ENCODE measurements around the gene ZNF211.

The ZNF211 gene

DNA sequence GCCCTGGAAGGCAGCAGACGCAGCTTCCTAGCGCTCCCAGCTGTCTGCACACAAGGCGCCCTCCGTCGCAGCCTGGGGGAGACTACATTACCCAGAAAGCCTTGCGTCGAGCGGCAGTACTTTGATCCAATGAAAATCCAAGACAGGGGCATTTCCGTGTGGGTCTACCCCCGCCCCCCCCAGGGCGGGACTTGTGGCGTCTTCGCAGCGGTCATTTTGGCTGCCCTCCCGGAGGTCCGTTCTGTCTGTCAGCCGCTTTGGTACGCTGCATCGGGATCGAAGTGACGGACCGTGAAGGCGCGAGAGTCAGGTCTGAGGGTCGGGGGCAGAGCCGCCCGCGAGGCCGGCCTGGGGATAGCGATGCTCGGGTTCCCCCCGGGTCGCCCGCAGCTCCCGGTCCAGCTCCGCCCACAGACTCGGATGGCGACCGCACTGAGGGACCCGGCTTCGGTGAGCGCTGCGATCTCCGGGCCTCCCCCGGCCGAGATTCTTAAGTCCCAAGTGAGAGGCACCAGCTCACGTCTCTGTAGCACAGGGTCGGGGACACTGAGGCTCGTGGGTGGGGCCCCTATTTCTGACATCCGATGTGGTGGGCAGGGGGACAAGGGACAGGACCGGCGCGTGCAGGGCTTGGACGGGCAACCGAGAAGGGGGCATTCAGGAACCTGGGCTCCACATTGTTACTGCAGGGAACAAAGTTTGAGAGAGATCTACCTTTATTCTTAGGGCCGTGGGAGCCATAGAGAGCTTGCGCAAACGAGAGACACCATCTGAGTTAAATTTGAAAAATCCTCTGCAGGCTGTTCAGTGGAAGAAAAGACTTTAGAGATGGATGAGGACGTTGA is at the start of gene ZNF211:
Gene ZNF211, plus strand, starts transcription at position 182 of the 845 bp plus-strand sequence. Its CDS starts 179 bp downstream, at position 361.
- Histone ChIP-seq H3K9me3 (ENCODE audit: control insufficient read depth, low read length) (peaks cover 7% of the 10 kb centered on the region), H3K36me3 (ENCODE audit: control insufficient read depth, insufficient read depth, low read length) (no peaks in the 10 kb centered on the region), H3K4me3 (ENCODE audit: low read length) (peak within 1 kb of the TSS; percentile 26), H3K9ac (ENCODE audit: low read length) (peak within 1 kb of the TSS; percentile 78), H3K27me3 (ENCODE audit: control insufficient read depth, insufficient read depth, low read length) (no peaks in the 10 kb centered on the region), H3K4me1 (ENCODE audit: control insufficient read depth, insufficient read depth, low read length) (peaks cover 5% of the 10 kb centered on the region)

GRCh38 chr19:57583521-57584416 is 49.2 kb upstream of the ZNF211 start, which contains the start of gene ZIK1:
Gene ZIK1 (plus strand): TSS chr19:57584145. CDS start chr19:57584357, 212 bp downstream.
- Histone ChIP-seq H3K9ac (ENCODE audit: low read length) (peak within 1 kb of the TSS; percentile 42), H3K4me1 (ENCODE audit: control insufficient read depth, insufficient read depth, low read length) (peaks cover 6% of the 10 kb centered on the region), H3K4me3 (ENCODE audit: low read length) (peak within 1 kb of the TSS; percentile 40), H3K9me3 (ENCODE audit: control insufficient read depth, low read length) (no peaks in the 10 kb centered on the region), H3K27me3 (ENCODE audit: control insufficient read depth, insufficient read depth, low read length) (no peaks in the 10 kb centered on the region), H3K36me3 (ENCODE audit: control insufficient read depth, insufficient read depth, low read length) (no peaks in the 10 kb centered on the region)

DNA sequence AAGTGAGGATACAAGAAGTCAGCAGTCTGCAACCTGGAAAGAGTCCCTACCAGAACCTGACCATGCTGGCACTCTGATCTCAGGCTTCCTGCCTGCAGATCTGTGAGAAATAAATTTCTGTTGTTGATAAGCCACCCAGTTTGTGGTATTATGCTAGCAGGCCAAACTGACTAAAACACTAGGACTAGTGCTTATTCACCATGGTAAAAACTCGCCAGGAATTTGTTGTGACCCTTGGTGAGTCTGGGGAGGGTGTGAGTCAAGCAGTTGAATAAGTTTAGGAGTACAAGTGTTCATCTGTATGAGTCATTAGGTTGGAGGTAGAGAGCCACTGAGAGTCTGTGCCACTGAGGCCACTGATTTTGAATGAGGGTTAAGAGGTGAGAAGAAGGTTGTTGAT is 45.4 kb upstream of the ZNF211 start:
- Histone ChIP-seq H3K36me3 (ENCODE audit: control insufficient read depth, insufficient read depth, low read length) (no peaks in the 10 kb centered on the region), H3K4me1 (ENCODE audit: control insufficient read depth, insufficient read depth, low read length) (peaks cover 6% of the 10 kb centered on the region), H3K4me3 (ENCODE audit: low read length) (no peak overlapping the region), H3K27me3 (ENCODE audit: control insufficient read depth, insufficient read depth, low read length) (no peaks in the 10 kb centered on the region), H3K9ac (ENCODE audit: low read length) (no peak overlapping the region), H3K9me3 (ENCODE audit: control insufficient read depth, low read length) (peaks cover 13% of the 10 kb centered on the region)

- Histone ChIP-seq H3K4me3 (ENCODE audit: low read length) (peak overlapping the region; percentile 20), H3K9me3 (ENCODE audit: control insufficient read depth, low read length) (no peaks in the 10 kb centered on the region), H3K36me3 (ENCODE audit: control insufficient read depth, insufficient read depth, low read length) (no peaks in the 10 kb centered on the region), H3K4me1 (ENCODE audit: control insufficient read depth, insufficient read depth, low read length) (peaks cover 11% of the 10 kb centered on the region), H3K9ac (ENCODE audit: low read length) (peak overlapping the region; percentile 60), H3K27me3 (ENCODE audit: control insufficient read depth, insufficient read depth, low read length) (no peaks in the 10 kb centered on the region)
Observed at GRCh38 chr19:57599377-57599760, 33.6 kb upstream of the ZNF211 start.

- peak within 1 kb of the TSS; percentile 20 for H3K4me3 ChIP-seq (ENCODE audit: low read length)
- no peaks in the 10 kb centered on the region for H3K36me3 ChIP-seq (ENCODE audit: control insufficient read depth, insufficient read depth, low read length)
- peaks cover 11% of the 10 kb centered on the region for H3K4me1 ChIP-seq (ENCODE audit: control insufficient read depth, insufficient read depth, low read length)
- no peaks in the 10 kb centered on the region for H3K27me3 ChIP-seq (ENCODE audit: control insufficient read depth, insufficient read depth, low read length)
- H3K9ac ChIP-seq (ENCODE audit: low read length): peak within 1 kb of the TSS; percentile 60
- H3K9me3 ChIP-seq (ENCODE audit: control insufficient read depth, low read length): no peaks in the 10 kb centered on the region
Observed at GRCh38 chr19:57599761-57600383, 33.1 kb upstream of the ZNF211 start, which contains the start of gene ZNF530. Gene ZNF530 (plus strand): TSS chr19:57599885. CDS start chr19:57604346, 4,461 bp downstream.

DNA sequence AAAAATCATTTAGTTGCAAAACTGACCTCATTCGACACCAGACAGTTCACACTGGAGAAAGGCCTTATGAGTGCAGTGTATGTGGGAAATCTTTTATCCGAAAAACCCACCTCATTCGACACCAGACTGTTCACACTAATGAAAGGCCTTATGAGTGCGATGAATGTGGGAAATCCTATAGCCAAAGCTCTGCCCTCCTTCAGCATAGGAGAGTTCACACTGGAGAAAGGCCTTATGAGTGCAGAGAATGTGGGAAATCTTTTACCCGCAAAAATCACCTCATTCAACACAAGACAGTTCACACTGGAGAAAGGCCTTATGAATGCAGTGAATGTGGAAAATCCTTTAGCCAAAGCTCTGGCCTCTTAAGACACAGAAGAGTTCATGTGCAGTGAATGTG is 26.0 kb upstream of the ZNF211 start:
- Histone ChIP-seq H3K4me1 (ENCODE audit: control insufficient read depth, insufficient read depth, low read length) (no peaks in the 10 kb centered on the region), H3K4me3 (ENCODE audit: low read length) (no peak overlapping the region), H3K9ac (ENCODE audit: low read length) (no peak overlapping the region), H3K9me3 (ENCODE audit: control insufficient read depth, low read length) (no peaks in the 10 kb centered on the region), H3K27me3 (ENCODE audit: control insufficient read depth, insufficient read depth, low read length) (no peaks in the 10 kb centered on the region), H3K36me3 (ENCODE audit: control insufficient read depth, insufficient read depth, low read length) (no peaks in the 10 kb centered on the region)

- H3K9me3 ChIP-seq (ENCODE audit: control insufficient read depth, low read length): peaks cover 15% of the 10 kb centered on the region
- peaks cover 7% of the 10 kb centered on the region for H3K4me1 ChIP-seq (ENCODE audit: control insufficient read depth, insufficient read depth, low read length)
- H3K4me3 ChIP-seq (ENCODE audit: low read length): no peak overlapping the region
- H3K27me3 ChIP-seq (ENCODE audit: control insufficient read depth, insufficient read depth, low read length): no peaks in the 10 kb centered on the region
- H3K36me3 ChIP-seq (ENCODE audit: control insufficient read depth, insufficient read depth, low read length): no peaks in the 10 kb centered on the region
- H3K9ac ChIP-seq (ENCODE audit: low read length): no peak overlapping the region
Observed at GRCh38 chr19:57611113-57611512, 21.9 kb upstream of the ZNF211 start.

DNA sequence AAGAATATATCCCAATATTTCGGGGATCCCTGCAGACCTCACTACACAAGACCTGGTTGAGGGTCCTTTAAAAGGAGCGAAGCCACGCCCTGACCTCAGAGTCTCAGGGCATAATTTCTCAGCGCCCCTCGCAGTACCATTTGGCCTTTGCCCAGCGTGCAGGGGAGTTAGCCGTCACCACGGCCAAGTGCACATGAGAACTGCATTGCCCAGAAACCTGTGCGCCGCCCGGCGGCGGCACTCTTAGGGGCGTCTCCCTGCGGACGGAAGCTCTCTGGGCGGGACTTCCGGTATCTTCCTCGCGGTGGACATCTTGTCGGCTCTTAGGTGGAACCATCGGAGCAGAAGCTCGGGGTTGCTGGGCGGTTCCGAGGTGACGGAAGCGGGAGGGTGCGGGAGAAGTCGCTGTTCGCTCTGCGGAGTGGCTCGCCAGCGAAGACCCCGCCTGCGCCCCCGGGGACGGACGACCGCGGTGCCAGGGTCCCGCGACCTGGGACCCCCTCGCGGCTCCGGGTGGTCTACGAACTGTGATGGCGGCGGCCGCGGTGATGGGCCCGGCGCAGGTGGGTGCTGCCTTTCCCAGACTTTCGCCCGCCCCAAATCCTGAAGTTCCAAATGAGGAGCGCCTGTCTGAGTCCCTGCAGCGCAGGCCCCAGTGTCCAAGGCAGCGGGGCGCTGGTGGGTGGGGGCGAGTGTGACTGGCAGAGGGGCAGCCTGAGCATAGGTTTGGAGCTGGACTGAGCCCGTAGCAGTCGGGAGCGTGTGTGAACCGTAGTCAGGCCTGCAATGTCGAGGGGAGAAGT is 18.8 kb upstream of the ZNF211 start, which contains the start of gene ZNF134:
Gene ZNF134, plus strand, starts transcription at position 302 of the 803 bp plus-strand sequence. CDS start 5,227 bp downstream, outside the sequence.
- Histone ChIP-seq H3K36me3 (ENCODE audit: control insufficient read depth, insufficient read depth, low read length) (peaks cover 24% of the 10 kb centered on the region), H3K4me3 (ENCODE audit: low read length) (peak within 1 kb of the TSS; percentile 81), H3K9ac (ENCODE audit: low read length) (peak within 1 kb of the TSS; percentile 77), H3K27me3 (ENCODE audit: control insufficient read depth, insufficient read depth, low read length) (no peaks in the 10 kb centered on the region), H3K9me3 (ENCODE audit: control insufficient read depth, low read length) (peaks cover 42% of the 10 kb centered on the region), H3K4me1 (ENCODE audit: control insufficient read depth, insufficient read depth, low read length) (peaks cover 7% of the 10 kb centered on the region)

DNA sequence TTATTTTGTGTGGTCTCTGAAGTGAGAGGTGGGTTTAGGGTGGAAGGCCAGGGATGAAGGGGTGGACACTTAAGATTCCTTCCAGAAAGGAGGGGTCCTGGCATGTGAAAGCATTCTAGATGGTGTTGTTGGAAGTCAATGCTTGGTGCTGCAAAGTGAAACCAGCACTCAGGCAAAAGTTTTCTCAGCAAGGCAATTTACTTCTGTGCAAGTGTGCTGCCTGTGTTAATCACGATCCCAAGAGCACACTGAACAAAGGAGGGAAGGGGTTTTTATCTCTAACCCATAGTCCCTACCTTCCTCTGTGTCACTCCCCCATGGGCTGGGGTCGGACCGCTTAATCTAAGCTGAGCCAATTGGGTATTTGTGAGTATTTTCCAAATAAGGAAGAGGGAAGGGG is 17.6 kb upstream of the ZNF211 start:
- H3K9me3 ChIP-seq (ENCODE audit: control insufficient read depth, low read length): peaks cover 55% of the 10 kb centered on the region
- H3K27me3 ChIP-seq (ENCODE audit: control insufficient read depth, insufficient read depth, low read length): no peaks in the 10 kb centered on the region
- H3K9ac ChIP-seq (ENCODE audit: low read length): no peak overlapping the region
- H3K4me3 ChIP-seq (ENCODE audit: low read length): peak overlapping the region; percentile 81
- peaks cover 7% of the 10 kb centered on the region for H3K4me1 ChIP-seq (ENCODE audit: control insufficient read depth, insufficient read depth, low read length)
- H3K36me3 ChIP-seq (ENCODE audit: control insufficient read depth, insufficient read depth, low read length): peaks cover 35% of the 10 kb centered on the region

- H3K9ac ChIP-seq (ENCODE audit: low read length): no peak overlapping the region
- H3K27me3 ChIP-seq (ENCODE audit: control insufficient read depth, insufficient read depth, low read length): no peaks in the 10 kb centered on the region
- H3K36me3 ChIP-seq (ENCODE audit: control insufficient read depth, insufficient read depth, low read length): peaks cover 47% of the 10 kb centered on the region
- no peaks in the 10 kb centered on the region for H3K4me1 ChIP-seq (ENCODE audit: control insufficient read depth, insufficient read depth, low read length)
- no peak overlapping the region for H3K4me3 ChIP-seq (ENCODE audit: low read length)
- H3K9me3 ChIP-seq (ENCODE audit: control insufficient read depth, low read length): peaks cover 85% of the 10 kb centered on the region
Observed at GRCh38 chr19:57620673-57621348, 12.2 kb upstream of the ZNF211 start.

Data from mucosa of stomach (tissue), 1 donor.